Occipital lobe (tissue), 2 donors: ENCODE measurements around the gene PLEKHB1. TPM values are rescaled to one million over a fixed set of nuclear protein-coding genes. Genes with fewer than 3 reads are reported as not detected.
A peak's percentile ranks its signal among the peaks of the same experiment; 100 is the strongest.

Experiments
- DNase-seq: peaks from one replicate; lab custom pipeline; 2025; lab: John Stamatoyannopoulos, UW
- total RNA-seq: library from RNA; depleted of rRNA; stranded (reverse); fragments of >200 nt; gene quantifications from one replicate; pipeline ENCODE4 v1.2.3, GENCODE V29; 2014

PLEKHB1 gene
- total RNA-seq, 1 donor from 2014 or later = 4.1 TPM

DNA sequence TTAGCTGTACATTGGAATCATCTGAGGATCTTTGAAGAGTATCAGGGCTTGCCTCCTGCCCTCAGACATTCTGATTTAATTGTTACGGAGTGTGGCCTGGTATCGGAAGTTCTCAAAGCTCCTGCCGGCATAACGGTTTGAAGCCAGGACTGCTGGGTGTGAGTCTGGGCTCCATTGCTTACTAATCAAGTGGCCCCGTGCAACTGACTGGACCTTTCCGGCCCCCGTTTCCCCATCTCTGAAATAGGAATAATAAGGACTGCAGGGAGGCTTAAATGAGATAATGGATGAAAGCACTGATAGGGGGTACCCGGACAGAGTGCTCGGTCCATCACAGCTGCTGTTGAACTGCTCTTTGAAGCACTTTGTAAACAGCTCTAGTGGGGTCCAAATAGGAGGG, 1.7 kb downstream of the PLEKHB1 start:
- DNase-seq = no peak

- no peak for DNase-seq
These were observed 2.2 kb downstream of the PLEKHB1 start for GRCh38 chr11:73648571-73649046.

DNA sequence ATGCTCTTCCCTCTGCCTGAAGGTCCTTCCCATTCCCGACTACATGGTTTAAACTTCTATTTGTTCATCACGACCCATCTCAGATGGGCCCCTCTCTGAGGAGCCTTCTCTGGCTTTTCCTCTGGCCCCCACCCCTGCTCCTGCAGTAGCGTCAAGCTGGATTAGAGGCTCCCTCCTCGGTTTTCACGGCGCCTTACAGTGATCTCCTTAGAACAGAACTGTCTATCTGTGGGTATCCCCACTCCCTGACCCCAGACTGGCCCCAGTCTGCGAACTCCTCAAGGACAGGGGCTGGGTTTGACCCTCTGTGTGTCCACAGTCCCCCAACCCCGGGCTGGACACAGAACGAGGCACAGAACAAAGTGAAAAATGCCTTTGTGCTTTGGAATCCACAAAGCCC, 2.8 kb downstream of the PLEKHB1 start:
- no peak for DNase-seq

GRCh38 chr11:73650400-73650799, 4.0 kb downstream of the PLEKHB1 start:
- no peak for DNase-seq

DNA sequence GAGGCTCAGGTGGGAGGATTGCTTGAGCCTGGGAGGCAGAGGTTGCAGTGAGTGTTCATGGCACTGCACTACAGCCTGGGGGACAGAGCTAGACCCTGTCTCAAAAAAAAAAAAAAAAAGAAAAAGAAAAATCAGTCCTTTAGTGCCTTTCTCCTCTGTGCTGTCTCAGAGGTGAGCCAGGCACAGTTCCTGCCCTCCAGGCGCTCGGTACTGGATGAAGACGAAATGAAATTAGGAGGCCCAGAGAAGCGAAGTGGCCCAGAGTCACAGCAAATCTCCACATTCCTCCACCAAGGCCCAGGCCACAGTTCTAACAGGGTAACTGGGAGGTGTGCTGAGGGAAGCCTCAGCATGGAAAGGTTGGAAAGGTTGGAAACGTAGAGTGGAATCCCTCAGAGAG, 4.9 kb downstream of the PLEKHB1 start:
- no peak for DNase-seq

- no peak for DNase-seq
These were observed 5.3 kb downstream of the PLEKHB1 start for GRCh38 chr11:73651661-73652045.

- peak; percentile 78 for DNase-seq
These were observed 5.8 kb downstream of the PLEKHB1 start for GRCh38 chr11:73652046-73652730.

DNA sequence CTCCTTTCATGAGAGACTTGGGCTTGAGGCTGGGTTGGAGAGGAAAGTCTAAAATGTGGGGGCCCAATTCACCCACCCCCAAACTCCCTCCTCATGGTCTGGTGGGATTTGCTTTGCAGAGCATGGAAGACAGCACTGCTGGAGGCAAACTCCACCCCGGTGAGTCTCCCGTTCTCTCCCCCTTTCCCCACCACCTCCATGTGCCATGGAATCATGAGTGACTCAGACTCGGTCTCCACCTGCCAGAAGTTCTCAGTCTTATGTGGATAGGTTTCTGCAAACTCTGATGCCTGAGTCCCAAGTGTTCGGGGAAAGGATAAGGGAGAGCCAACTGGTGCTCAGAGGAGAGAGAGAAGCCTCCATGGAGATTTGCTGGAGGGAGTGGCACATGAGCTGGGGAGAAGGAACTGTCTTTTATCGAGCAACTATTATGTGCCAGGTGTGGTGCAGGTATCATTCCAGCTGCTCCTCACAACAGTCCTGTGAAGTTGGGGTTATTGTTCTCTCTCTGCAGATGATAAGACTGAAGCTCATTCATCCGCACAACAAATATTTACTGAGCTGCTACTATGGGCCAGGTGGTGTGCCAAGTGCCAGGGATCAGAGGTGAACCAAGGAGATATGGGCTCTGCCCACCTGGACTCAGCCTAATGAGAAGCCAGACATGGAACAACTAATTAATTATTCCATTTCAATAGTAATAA, 6.6 kb downstream of the PLEKHB1 start:
- no peak for DNase-seq

DNA sequence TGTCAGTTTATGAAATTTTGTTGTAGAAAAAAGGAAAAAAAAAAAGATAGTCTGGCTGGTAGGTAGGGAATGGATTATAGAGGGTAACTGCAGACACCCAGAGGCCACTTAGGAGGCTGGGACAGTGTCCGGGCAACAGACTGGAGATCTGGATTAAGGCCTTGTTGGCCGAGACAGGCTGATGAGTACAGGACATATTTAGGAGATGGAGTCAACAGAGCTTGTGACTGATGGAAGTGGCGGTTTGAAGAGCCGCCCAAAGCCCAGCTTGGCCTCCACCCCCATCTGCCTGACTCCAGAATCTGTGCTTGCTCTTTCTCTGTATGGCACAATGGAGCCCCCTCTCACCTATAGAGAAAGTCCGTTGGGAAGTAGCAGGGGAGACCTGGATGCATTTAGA, 7.6 kb downstream of the PLEKHB1 start:
- DNase-seq = no peak

DNA sequence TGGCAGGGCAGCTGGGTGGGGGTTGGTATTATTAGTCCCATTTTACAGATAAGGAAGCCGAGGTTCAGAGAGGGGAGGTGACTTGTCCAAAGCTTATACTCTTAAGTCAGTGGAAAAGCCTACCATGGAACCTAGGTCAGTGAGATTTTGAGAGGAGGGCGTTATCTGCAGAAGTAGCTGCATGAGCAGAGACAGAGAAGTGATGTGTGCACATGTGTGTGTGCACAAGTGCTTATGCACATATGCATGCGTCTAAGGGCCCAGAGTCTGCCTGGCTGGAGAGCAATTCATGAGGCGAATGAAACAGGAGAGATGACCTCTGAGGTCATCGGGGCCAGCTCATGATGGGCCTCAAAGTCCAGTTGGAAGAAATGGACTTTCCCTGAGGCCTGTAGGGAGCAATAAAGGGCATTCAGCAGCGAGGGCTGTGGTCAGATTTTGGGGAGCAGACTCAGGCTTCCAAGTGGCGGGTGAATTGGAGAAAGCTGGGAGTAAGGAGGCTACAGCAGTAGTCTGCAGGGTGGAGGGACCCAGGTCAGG, 8.2 kb downstream of the PLEKHB1 start:
- no peak for DNase-seq

DNA sequence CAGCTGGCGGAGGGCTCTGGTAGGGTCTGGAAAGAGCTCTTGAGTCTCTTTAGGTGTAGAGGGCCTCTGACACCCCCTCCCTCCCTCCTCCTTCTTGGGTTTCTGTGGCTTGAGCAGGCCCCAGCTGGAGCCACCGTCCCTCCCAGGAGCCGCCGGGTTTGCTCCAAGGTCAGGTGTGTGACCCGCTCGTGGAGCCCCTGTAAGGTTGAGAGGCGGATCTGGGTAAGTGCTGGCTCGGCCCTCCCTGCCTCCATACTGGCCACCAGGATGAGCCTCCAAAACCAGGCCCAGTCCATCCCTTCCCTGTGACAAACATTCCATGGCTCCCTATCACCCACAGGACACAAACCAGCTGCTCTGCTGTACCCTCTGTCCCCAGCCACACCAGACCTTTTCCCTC, 9.3 kb downstream of the PLEKHB1 start:
- no peak for DNase-seq

DNA sequence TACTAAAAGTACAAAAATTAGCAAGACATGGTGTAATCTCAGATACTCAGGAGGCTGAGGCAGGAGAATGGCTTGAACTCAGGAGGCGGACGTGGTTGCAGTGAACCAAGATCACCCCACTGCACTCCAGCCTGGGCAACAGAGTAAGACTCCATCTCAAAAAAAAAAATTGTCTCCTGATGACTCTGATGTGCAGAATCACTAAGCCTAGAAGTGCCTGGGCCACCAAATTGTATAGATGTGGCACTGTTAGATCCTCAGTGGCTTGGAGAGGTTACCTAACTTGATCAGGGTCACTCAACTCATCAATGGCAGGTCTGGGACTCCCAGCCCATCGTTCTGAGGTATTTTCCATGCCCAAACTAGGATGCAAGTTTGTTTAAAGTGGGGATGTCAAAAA, 10.6 kb downstream of the PLEKHB1 start:
- DNase-seq = no peak

GRCh38 chr11:73659961-73660360, 13.6 kb downstream of the PLEKHB1 start:
- no peak for DNase-seq

DNA sequence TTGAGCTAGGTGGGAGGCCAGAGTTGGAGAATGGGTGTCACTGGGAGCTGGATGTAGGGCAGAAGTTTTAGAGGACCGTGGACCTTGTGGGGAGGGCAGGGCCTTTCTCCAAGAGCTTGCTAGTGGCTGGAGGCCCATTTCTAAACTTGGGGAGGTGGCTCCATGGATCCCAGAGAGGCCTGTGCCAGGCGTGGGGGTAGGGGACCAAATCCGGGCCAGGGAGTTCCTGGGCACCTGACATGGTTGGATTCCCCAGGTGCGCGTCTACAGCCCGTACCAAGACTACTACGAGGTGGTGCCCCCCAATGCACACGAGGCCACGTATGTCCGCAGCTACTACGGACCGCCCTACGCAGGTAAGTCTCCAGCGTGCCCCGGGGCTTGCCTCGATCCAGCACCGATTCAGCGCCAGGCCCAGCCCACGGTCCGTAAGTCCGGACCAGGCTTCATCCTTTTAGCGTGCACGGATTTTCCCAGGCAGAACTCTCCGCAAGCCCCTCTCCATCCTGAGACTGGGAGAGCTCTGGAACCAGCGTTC, 14.2 kb downstream of the PLEKHB1 start:
- DNase-seq = no peak

DNA sequence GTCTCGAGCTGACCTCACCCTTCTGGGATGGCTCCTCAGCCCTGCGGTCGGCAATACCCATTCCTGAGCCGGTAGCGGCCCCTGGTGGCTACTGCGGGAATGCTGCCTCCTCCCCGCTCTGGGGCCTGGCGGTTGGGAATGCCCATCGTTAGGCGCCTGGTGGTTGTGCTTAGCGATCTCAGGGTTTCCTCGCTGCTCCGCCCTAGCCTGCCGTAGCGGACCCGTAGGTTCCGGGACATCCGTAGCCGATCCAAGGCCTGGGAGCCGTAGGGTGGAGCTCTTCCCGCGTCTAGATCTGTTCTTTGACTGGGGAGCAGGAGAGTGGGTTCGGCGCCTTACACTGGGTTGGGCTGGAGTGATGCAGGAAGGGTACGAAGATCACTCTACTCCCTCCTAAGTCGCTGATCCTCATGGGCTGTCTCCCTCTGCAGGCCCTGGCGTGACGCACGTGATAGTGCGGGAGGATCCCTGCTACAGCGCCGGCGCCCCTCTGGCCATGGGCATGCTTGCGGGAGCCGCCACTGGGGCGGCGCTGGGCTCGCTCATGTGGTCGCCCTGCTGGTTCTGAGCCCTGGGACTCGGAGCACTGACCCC, 14.8 kb downstream of the PLEKHB1 start:
- peak; percentile 89 for DNase-seq

DNA sequence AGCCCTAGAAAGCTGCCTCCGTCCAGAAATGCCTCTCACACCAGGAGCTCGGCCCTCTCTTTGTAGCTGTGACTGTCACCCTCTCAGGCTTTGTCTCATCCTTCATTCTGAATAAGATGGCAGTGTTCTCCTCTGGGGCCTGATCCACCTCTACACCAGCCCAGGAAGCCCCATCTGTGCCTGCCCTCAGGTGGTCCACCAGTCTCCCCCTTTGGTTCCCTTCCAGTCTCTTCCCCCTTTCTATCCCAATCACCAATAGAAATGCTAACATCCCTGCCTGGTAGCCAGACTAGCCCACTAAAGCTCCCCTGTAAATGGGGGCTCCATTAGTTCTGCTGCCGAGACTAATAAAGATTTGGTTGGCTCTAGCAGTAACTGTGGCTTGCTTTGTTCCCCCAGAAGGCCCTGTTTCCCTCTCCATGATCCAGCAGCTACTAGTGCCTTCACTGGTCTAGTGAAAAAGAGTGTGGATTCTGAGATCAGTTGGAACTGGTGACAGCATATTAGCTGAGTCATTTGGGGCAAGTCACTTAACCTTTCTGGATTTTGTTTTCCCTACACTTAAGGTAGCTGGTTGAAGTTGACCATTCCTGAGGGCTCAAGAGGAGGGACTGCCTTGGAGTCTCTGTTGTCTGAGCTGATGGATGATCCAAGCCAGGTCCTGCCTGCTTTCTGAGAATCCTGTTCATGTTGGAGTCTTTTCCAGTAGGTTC, 16.2 kb downstream of the PLEKHB1 start:
- DNase-seq = no peak

- DNase-seq = no peak
These were observed 17.5 kb downstream of the PLEKHB1 start for GRCh38 chr11:73663604-73664495.

GRCh38 chr11:73664877-73665276, 18.5 kb downstream of the PLEKHB1 start:
- DNase-seq = no peak

GRCh38 chr11:73667891-73668290, 21.5 kb downstream of the PLEKHB1 start:
- no peak for DNase-seq

DNA sequence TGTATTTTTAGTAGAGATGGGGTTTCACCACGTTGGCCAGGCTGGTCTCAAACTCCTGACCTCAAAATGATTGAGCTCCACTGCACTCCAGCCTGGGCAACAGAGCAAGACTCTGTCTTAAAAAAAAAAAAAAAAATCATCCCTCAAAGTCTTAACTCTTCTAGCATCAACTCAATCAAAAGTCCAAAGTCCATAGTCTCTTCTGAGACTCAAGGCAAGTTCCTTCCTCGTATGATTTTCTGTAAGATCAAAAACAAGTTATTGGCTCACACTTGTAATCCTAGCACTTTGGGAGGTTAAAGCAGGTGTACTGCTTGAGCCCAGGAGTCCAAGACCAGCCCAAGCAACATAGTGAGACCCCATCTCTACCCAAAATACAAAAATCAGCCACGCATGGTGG, 24.4 kb downstream of the PLEKHB1 start:
- DNase-seq = no peak

- DNase-seq = no peak
These were observed 25.3 kb downstream of the PLEKHB1 start for GRCh38 chr11:73671701-73672100.
